Measurements from ENCODE around the gene TXLNB.

TXLNB gene

DNA sequence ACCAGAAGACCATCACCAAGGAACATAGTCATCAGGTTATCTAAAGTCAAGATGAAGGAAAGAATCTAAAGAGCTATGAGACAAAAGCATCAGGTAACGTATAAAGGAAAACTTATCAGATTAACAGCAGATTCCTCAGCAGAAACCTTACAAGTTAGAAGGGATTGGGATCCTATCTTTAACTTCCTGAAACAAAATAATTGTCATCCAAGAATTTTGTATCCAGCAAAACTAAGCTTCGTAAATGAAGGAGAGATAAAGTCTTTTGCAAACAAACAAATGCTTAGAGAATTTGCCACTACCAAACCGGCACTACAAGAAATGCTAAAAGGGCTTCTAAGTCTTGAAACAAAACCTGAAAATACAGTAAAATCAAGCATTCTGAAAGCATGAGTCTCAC, 86.0 kb downstream of the TXLNB start:
- Histone ChIP-seq H3K9me3 (ENCODE audit: severe bottlenecking) (peaks cover 7% of the 10 kb centered on the region), H3K27me3 (ENCODE audit: insufficient read depth, poor library complexity, severe bottlenecking) (no peaks in the 10 kb centered on the region), H3K36me3 (ENCODE audit: low read depth) (no peaks in the 10 kb centered on the region), H3K4me1 (ENCODE audit: insufficient read depth, poor library complexity, severe bottlenecking) (no peaks in the 10 kb centered on the region), H3K4me3 (ENCODE audit: severe bottlenecking) (no peak overlapping the region), H3K27ac (ENCODE audit: poor library complexity, severe bottlenecking) (no peak overlapping the region)
- TF ChIP-seq, protein P1, sequence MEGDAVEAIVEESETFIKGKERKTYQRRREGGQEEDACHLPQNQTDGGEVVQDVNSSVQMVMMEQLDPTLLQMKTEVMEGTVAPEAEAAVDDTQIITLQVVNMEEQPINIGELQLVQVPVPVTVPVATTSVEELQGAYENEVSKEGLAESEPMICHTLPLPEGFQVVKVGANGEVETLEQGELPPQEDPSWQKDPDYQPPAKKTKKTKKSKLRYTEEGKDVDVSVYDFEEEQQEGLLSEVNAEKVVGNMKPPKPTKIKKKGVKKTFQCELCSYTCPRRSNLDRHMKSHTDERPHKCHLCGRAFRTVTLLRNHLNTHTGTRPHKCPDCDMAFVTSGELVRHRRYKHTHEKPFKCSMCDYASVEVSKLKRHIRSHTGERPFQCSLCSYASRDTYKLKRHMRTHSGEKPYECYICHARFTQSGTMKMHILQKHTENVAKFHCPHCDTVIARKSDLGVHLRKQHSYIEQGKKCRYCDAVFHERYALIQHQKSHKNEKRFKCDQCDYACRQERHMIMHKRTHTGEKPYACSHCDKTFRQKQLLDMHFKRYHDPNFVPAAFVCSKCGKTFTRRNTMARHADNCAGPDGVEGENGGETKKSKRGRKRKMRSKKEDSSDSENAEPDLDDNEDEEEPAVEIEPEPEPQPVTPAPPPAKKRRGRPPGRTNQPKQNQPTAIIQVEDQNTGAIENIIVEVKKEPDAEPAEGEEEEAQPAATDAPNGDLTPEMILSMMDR (IDR thresholded peaks at IDR 0.05; ENCODE audit: poor library complexity, severe bottlenecking) = no peak
- DNase-seq (ENCODE audit: low spot score) (no peak), ATAC-seq (ENCODE audit: low read depth) (no peak)

DNA sequence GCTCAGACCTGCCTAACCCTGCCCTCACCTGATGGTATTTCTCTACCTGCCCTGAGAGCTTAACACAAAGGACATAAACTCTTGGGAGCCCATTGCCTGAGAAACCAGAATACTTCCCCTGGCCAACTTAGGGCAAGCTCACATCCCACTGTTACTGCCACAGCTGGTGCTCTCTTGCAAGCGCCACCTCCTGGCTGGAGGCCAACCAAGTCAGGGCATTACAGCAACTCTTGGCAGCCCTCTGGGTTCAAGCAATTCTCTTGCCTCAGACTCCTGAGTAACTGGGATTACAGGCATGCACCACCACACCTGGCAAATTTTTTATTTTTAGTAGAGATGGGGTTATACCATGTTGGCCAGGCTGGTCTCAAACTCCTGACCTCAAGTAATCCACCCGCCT, 86.8 kb downstream of the TXLNB start:
- H3K36me3 ChIP-seq (ENCODE audit: low read depth) = no peaks in the 10 kb centered on the region
- H3K27me3 ChIP-seq (ENCODE audit: insufficient read depth, poor library complexity, severe bottlenecking) = no peaks in the 10 kb centered on the region
- H3K9me3 ChIP-seq (ENCODE audit: severe bottlenecking) = peaks cover 7% of the 10 kb centered on the region
- ATAC-seq (ENCODE audit: low read depth) (no peak), DNase-seq (ENCODE audit: low spot score) (no peak)
- no peak overlapping the region for H3K4me3 ChIP-seq (ENCODE audit: severe bottlenecking)
- H3K27ac ChIP-seq (ENCODE audit: poor library complexity, severe bottlenecking) = no peak overlapping the region
- H3K4me1 ChIP-seq (ENCODE audit: insufficient read depth, poor library complexity, severe bottlenecking) = no peaks in the 10 kb centered on the region
- TF ChIP-seq, protein P1 (IDR thresholded peaks at IDR 0.05; ENCODE audit: poor library complexity, severe bottlenecking) = no peak

DNA sequence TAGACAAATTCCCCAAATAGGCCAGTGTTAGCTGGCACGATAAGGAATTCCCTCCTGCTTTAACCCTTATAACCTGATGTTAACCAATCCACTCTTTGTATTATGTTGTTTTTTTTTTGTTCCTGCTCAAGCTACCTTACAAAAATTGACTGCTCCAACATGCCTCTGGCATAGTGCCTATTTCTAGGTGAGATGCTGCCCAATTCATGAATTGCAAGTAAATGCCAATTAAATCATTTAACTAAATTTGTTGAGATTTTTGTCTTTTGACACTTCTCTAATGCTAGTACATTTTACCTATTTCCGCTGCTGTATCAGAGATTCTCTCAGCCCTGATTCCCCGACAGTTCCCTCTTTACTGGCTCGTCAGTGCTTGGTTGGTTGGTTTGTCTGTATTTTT, 90.4 kb downstream of the TXLNB start:
- TF ChIP-seq, protein P1 (IDR thresholded peaks at IDR 0.05; ENCODE audit: poor library complexity, severe bottlenecking) = no peak
- peaks cover 7% of the 10 kb centered on the region for H3K9me3 ChIP-seq (ENCODE audit: severe bottlenecking)
- H3K27ac ChIP-seq (ENCODE audit: poor library complexity, severe bottlenecking) = no peak overlapping the region
- no peaks in the 10 kb centered on the region for H3K36me3 ChIP-seq (ENCODE audit: low read depth)
- no peaks in the 10 kb centered on the region for H3K4me1 ChIP-seq (ENCODE audit: insufficient read depth, poor library complexity, severe bottlenecking)
- ATAC-seq (ENCODE audit: low read depth) = no peak
- H3K27me3 ChIP-seq (ENCODE audit: insufficient read depth, poor library complexity, severe bottlenecking) = no peaks in the 10 kb centered on the region
- no peak overlapping the region for H3K4me3 ChIP-seq (ENCODE audit: severe bottlenecking)
- DNase-seq (ENCODE audit: low spot score) = no peak

DNA sequence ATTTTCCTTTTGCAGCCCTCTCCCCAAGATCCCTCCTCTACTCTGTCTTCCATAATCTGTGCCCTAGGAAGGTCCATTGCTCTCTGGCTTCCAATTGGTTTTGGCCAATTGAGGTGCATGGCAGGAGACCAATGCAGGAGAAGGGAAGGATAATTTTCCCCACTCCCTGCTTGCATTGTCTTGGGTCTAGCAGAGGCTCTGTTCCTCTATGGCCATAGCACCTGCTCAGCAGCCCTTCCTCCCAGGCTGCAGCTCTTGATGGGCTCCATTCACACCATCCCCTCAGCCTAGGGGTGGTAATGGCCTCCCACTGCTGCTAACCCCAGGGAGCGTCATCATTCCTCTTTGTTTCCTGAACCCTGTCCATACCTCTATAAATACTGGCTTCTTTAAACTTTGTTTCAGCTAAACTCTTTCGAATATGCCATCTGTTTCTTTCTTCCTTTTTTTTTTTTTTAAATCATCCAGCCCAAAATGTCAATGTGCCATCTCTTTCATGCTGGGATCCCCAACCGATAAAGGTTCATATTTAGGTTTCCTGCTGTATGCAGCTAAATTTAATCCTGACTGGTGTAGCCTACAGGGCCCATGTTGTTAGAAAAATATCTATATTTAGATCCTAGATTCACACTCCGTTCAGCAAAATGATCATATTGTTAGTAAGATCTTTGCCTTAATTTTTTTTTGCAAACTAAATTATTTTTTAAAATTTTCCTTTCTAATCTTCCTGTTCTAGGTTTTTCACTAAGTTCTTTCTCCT, 93.1 kb downstream of the TXLNB start:
- H3K4me1 ChIP-seq (ENCODE audit: insufficient read depth, poor library complexity, severe bottlenecking) = no peaks in the 10 kb centered on the region

More for the DNA sequence above, 93.1 kb downstream of the TXLNB start:
- no peaks in the 10 kb centered on the region for H3K36me3 ChIP-seq (ENCODE audit: low read depth)
- no peak overlapping the region for H3K4me3 ChIP-seq (ENCODE audit: severe bottlenecking)
- DNase-seq (ENCODE audit: low spot score) (no peak), ATAC-seq (ENCODE audit: low read depth) (no peak)
- H3K27me3 ChIP-seq (ENCODE audit: insufficient read depth, poor library complexity, severe bottlenecking) = no peaks in the 10 kb centered on the region
- H3K9me3 ChIP-seq (ENCODE audit: severe bottlenecking) = peaks cover 4% of the 10 kb centered on the region
- H3K27ac ChIP-seq (ENCODE audit: poor library complexity, severe bottlenecking) = no peak overlapping the region
- TF ChIP-seq, protein P1 (IDR thresholded peaks at IDR 0.05; ENCODE audit: poor library complexity, severe bottlenecking) = no peak
